ENCODE data around the gene RBM6.
"Not testable (repeated sequence)": the region's sequence is repeated elsewhere in the genome, so short reads cannot be mapped to it uniquely, and the experiment has no call there.

Gene RBM6

GRCh38 chr3:49925485-49925884 is 14.5 kb upstream of the RBM6 start:
- Histone ChIP-seq H3K36me3 (ENCODE audit: control insufficient read depth, insufficient read depth, low read length, severe bottlenecking) (no peaks in the 10 kb centered on the region), H3K4me3 (ENCODE audit: low read length) (no peak overlapping the region), H3K9me3 (ENCODE audit: control insufficient read depth, low read length) (no peaks in the 10 kb centered on the region), H3K27me3 (replicated peaks; ENCODE audit: control insufficient read depth, insufficient read depth, low read length) (no peaks in the 10 kb centered on the region), H3K4me1 (ENCODE audit: control insufficient read depth, insufficient read depth, low read length) (peaks cover 23% of the 10 kb centered on the region), H3K9ac (ENCODE audit: low read length) (no peak overlapping the region)
- DNase-seq (ENCODE audit: low read depth): no peak

GRCh38 chr3:49926117-49926728 is 13.7 kb upstream of the RBM6 start:
- Histone ChIP-seq H3K27me3 (replicated peaks; ENCODE audit: control insufficient read depth, insufficient read depth, low read length) (no peaks in the 10 kb centered on the region), H3K36me3 (ENCODE audit: control insufficient read depth, insufficient read depth, low read length, severe bottlenecking) (no peaks in the 10 kb centered on the region), H3K9me3 (ENCODE audit: control insufficient read depth, low read length) (no peaks in the 10 kb centered on the region), H3K4me3 (ENCODE audit: low read length) (no peak overlapping the region), H3K4me1 (ENCODE audit: control insufficient read depth, insufficient read depth, low read length) (peaks cover 29% of the 10 kb centered on the region), H3K9ac (ENCODE audit: low read length) (no peak overlapping the region)
- no peak for DNase-seq (ENCODE audit: low read depth)

GRCh38 chr3:49927798-49928197 is 12.2 kb upstream of the RBM6 start:
- no peaks in the 10 kb centered on the region for H3K27me3 ChIP-seq (replicated peaks; ENCODE audit: control insufficient read depth, insufficient read depth, low read length)
- H3K4me1 ChIP-seq (ENCODE audit: control insufficient read depth, insufficient read depth, low read length): peaks cover 29% of the 10 kb centered on the region
- H3K4me3 ChIP-seq (ENCODE audit: low read length): no peak overlapping the region
- no peak overlapping the region for H3K9ac ChIP-seq (ENCODE audit: low read length)
- no peaks in the 10 kb centered on the region for H3K9me3 ChIP-seq (ENCODE audit: control insufficient read depth, low read length)
- H3K36me3 ChIP-seq (ENCODE audit: control insufficient read depth, insufficient read depth, low read length, severe bottlenecking): no peaks in the 10 kb centered on the region
- DNase-seq (ENCODE audit: low read depth): no peak

- Histone ChIP-seq H3K4me3 (ENCODE audit: low read length) (peak overlapping the region; percentile 98), H3K9me3 (ENCODE audit: control insufficient read depth, low read length) (no peaks in the 10 kb centered on the region), H3K4me1 (ENCODE audit: control insufficient read depth, insufficient read depth, low read length) (peaks cover 29% of the 10 kb centered on the region), H3K36me3 (ENCODE audit: control insufficient read depth, insufficient read depth, low read length, severe bottlenecking) (no peaks in the 10 kb centered on the region), H3K9ac (ENCODE audit: low read length) (no peak overlapping the region), H3K27me3 (replicated peaks; ENCODE audit: control insufficient read depth, insufficient read depth, low read length) (no peaks in the 10 kb centered on the region)
- DNase-seq (ENCODE audit: low read depth): no peak
These were observed 11.4 kb upstream of the RBM6 start for GRCh38 chr3:49928481-49929017.

DNA sequence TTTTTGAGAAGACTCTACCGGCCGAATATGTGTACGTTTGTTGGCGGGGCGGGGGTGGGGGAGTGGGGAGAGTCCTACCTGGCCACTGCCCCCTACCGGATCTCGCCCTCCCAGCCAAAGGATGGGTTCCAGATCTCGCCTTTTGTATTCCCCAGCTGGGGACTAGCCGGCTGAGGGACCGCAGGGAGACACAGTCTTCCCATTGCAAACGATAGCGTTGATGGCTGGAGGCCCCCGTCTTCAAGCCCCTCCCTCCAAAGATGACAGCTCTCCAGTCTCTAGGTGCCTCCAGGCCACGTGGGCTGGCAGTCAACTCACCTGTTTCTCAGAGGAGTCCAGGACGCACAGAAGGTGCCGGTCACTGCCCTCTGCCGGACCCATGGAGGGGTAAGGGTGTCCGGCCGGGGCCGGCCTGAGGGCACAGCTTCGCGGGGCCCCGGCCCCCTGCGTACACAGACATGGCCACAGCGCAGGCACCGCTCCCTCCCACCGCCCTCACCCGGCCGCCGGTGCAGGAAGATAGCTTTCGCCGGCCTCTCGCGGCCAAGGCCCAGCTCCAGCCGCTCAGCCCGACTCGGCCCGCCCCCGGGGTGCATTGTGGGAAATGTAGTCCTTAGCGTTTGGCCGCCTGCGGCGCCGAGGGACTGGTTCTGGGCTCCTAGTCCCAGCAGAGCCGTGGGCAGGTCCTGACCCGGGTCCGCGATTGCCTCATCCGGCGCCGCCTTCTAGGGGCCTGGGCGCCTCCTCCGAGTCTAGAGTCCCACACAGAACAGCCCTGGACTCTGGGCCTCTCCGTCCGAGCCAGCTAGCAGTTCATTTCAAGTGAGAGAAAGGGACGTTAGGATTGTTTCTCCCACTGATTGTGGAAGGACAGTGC is 10.4 kb upstream of the RBM6 start, which contains the start of gene MON1A:
MON1A (minus strand) TSS at position 521 of the 877 bp plus-strand sequence. CDS start 16,465 bp downstream, outside the sequence.
- Histone ChIP-seq H3K4me3 (ENCODE audit: low read length) (peak within 1 kb of the TSS; percentile 98), H3K9me3 (ENCODE audit: control insufficient read depth, low read length) (no peaks in the 10 kb centered on the region), H3K36me3 (ENCODE audit: control insufficient read depth, insufficient read depth, low read length, severe bottlenecking) (no peaks in the 10 kb centered on the region), H3K9ac (ENCODE audit: low read length) (peak within 1 kb of the TSS; percentile 96), H3K27me3 (replicated peaks; ENCODE audit: control insufficient read depth, insufficient read depth, low read length) (no peaks in the 10 kb centered on the region), H3K4me1 (ENCODE audit: control insufficient read depth, insufficient read depth, low read length) (peaks cover 28% of the 10 kb centered on the region)
- DNase-seq (ENCODE audit: low read depth): peak; percentile 96

GRCh38 chr3:49930168-49930690 is 9.7 kb upstream of the RBM6 start:
- no peak for DNase-seq (ENCODE audit: low read depth)
- Histone ChIP-seq H3K4me1 (ENCODE audit: control insufficient read depth, insufficient read depth, low read length) (peaks cover 24% of the 10 kb centered on the region), H3K36me3 (ENCODE audit: control insufficient read depth, insufficient read depth, low read length, severe bottlenecking) (no peaks in the 10 kb centered on the region), H3K9ac (ENCODE audit: low read length) (peak overlapping the region; percentile 96), H3K9me3 (ENCODE audit: control insufficient read depth, low read length) (no peaks in the 10 kb centered on the region), H3K4me3 (ENCODE audit: low read length) (peak overlapping the region; percentile 98), H3K27me3 (replicated peaks; ENCODE audit: control insufficient read depth, insufficient read depth, low read length) (no peaks in the 10 kb centered on the region)

GRCh38 chr3:49930922-49931321 is 9.0 kb upstream of the RBM6 start:
- Histone ChIP-seq H3K4me3 (ENCODE audit: low read length) (no peak overlapping the region), H3K9ac (ENCODE audit: low read length) (no peak overlapping the region), H3K27me3 (replicated peaks; ENCODE audit: control insufficient read depth, insufficient read depth, low read length) (no peaks in the 10 kb centered on the region), H3K36me3 (ENCODE audit: control insufficient read depth, insufficient read depth, low read length, severe bottlenecking) (no peaks in the 10 kb centered on the region), H3K9me3 (ENCODE audit: control insufficient read depth, low read length) (no peaks in the 10 kb centered on the region), H3K4me1 (ENCODE audit: control insufficient read depth, insufficient read depth, low read length) (peaks cover 24% of the 10 kb centered on the region)
- no peak for DNase-seq (ENCODE audit: low read depth)

GRCh38 chr3:49932281-49932680 is 7.7 kb upstream of the RBM6 start:
- not testable (repeated sequence) for H3K4me3 ChIP-seq (ENCODE audit: low read length); H3K36me3 ChIP-seq (ENCODE audit: control insufficient read depth, insufficient read depth, low read length, severe bottlenecking); H3K9me3 ChIP-seq (ENCODE audit: control insufficient read depth, low read length); H3K27me3 ChIP-seq (replicated peaks; ENCODE audit: control insufficient read depth, insufficient read depth, low read length); H3K9ac ChIP-seq (ENCODE audit: low read length); DNase-seq (ENCODE audit: low read depth)
- peaks cover 26% of the 10 kb centered on the region for H3K4me1 ChIP-seq (ENCODE audit: control insufficient read depth, insufficient read depth, low read length)

DNA sequence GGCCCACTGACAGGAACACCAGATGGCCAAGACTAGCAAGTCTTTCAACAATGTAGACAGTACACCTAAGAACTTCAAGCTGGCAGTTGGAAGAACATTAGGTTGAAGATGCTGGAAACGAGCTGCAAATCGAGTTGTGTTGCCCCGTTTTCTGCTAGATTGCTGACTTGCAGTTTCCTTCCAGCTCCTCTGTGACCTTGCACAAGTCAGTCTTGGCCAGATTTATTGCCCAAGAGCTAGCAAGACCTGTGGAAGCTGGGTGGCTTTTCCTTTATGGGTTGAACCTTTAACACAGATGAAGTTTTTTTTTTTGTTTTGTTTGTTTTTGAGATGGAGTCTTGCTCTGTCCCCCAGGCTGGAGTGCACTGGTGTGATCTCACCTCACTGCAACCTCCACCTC is 2.9 kb upstream of the RBM6 start:
- H3K4me1 ChIP-seq (ENCODE audit: control insufficient read depth, insufficient read depth, low read length): peaks cover 19% of the 10 kb centered on the region
- DNase-seq (ENCODE audit: low read depth): no peak
- H3K27me3 ChIP-seq (replicated peaks; ENCODE audit: control insufficient read depth, insufficient read depth, low read length): no peaks in the 10 kb centered on the region
- peak overlapping the region; percentile 15 for H3K9ac ChIP-seq (ENCODE audit: low read length)
- H3K36me3 ChIP-seq (ENCODE audit: control insufficient read depth, insufficient read depth, low read length, severe bottlenecking): no peaks in the 10 kb centered on the region
- no peak overlapping the region for H3K4me3 ChIP-seq (ENCODE audit: low read length)
- no peaks in the 10 kb centered on the region for H3K9me3 ChIP-seq (ENCODE audit: control insufficient read depth, low read length)

DNA sequence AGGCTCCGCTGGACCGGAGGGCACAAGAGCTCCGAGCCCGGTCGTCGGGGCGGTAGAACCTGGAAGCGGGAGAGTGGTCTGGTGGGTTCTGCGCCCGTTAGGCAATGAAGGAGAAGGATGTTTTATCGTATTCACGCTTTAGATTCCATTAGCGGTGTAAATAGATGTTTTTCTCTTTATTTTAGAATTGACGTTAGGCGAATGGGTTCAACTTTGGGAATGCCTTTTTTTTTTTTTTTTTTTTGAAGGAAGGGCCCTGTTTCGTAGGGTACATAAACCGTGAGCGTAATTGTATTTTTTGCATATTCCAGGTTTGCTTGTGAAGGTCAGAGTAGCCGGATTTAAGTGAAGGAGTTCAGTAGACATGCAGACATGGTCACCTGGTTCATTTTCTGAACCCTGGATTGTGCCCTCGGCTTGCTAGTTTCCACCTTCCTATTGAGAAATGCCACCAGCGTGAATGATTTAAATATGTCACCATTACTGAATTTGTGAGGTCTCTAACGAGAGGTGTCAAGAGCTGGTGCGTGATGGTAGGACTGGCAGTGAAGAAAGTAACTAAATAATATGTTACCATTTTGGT is 808 bp downstream of the RBM6 start:
- H3K9me3 ChIP-seq (ENCODE audit: control insufficient read depth, low read length): no peaks in the 10 kb centered on the region
- DNase-seq (ENCODE audit: low read depth): peak; percentile 16
- peak overlapping the region; percentile 100 for H3K4me3 ChIP-seq (ENCODE audit: low read length)
- H3K9ac ChIP-seq (ENCODE audit: low read length): peak overlapping the region; percentile 99
- H3K4me1 ChIP-seq (ENCODE audit: control insufficient read depth, insufficient read depth, low read length): peaks cover 22% of the 10 kb centered on the region
- H3K27me3 ChIP-seq (replicated peaks; ENCODE audit: control insufficient read depth, insufficient read depth, low read length): no peaks in the 10 kb centered on the region
- H3K36me3 ChIP-seq (ENCODE audit: control insufficient read depth, insufficient read depth, low read length, severe bottlenecking): peaks cover under 1% of the 10 kb centered on the region

DNA sequence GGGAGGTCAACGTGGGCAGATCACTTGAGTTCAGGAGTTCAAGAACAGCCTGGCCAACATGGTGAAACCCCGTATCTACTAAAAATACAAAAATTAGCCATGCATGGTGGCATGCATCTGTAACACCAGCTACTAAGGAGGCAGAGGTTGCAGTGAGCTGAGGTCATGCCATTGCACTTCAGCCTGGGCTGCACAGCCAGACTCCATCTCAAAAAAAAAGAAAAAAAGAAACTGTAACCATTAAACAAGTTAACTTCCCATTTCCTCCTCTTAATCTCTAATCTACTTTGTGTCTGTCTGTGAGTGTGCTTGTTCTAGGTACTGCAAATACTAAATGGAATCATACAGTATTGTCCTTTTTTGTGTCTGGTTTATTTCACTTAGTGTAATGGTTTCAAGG is 2.7 kb downstream of the RBM6 start:
- Histone ChIP-seq H3K4me1 (ENCODE audit: control insufficient read depth, insufficient read depth, low read length) (peaks cover 12% of the 10 kb centered on the region), H3K9ac (ENCODE audit: low read length) (no peak overlapping the region), H3K9me3 (ENCODE audit: control insufficient read depth, low read length) (no peaks in the 10 kb centered on the region), H3K36me3 (ENCODE audit: control insufficient read depth, insufficient read depth, low read length, severe bottlenecking) (peaks cover 4% of the 10 kb centered on the region), H3K4me3 (ENCODE audit: low read length) (no peak overlapping the region), H3K27me3 (replicated peaks; ENCODE audit: control insufficient read depth, insufficient read depth, low read length) (no peaks in the 10 kb centered on the region)
- DNase-seq (ENCODE audit: low read depth): no peak
